Measurements from ENCODE around the gene CDKN1C. TPM values are rescaled to one million over a fixed set of nuclear protein-coding genes. Genes with fewer than 3 reads are reported as not detected.
A peak's percentile ranks its signal among the peaks of the same experiment; 100 is the strongest.
"Not testable (repeated sequence)": the region's sequence is repeated elsewhere in the genome, so short reads cannot be mapped to it uniquely, and the experiment has no call there.

The CDKN1C gene
- total RNA-seq, 2 donors from 2014 or later = 10.9 to 18.2 TPM

DNA sequence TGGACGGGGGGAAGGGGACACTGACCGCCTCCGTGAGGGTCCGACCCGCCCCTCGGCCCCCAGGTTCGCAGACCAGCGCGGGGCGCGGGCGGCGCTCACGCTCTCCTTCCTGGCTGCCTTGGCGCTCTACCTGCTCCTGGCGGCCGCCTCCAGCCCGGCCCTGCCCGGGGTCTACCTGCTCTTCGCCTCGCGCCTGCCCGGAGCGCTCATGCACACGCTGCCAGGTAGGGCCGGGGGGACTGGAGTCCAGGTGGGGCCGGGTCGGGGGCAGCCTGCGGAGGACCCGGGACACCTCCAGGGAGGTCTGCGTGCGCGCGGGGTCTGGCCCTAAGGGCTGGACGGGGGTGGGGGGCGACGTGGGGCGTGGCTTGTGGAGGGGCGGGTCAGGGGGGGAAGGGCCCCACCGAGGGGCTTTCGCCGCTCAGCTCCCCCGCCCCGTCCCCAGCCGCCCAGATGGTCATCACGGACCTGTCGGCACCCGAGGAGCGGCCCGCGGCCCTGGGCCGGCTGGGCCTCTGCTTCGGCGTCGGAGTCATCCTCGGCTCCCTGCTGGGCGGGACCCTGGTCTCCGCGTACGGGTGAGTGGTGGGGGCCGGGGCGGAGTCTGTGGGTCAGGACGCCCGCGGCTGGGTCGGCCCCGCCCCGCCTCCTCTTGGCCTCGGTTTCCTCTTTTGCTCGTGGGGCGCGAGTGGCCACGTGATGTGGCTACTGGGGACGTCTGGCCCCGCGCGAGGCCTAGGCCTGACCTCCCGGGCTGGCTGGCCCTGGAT is 23.7 kb upstream of the CDKN1C start:
- no peaks in the 10 kb centered on the region for H3K36me3 ChIP-seq
- intact Hi-C loops (cut with DNase I) = no loop called here
- no peak overlapping the region for H3K9ac ChIP-seq (ENCODE audit: low read depth in 2 of 2, low read length in 2 of 2)
- no peaks in the 10 kb centered on the region for H3K27me3 ChIP-seq
- DNase-seq = no peak
- TF ChIP-seq, protein P1, sequence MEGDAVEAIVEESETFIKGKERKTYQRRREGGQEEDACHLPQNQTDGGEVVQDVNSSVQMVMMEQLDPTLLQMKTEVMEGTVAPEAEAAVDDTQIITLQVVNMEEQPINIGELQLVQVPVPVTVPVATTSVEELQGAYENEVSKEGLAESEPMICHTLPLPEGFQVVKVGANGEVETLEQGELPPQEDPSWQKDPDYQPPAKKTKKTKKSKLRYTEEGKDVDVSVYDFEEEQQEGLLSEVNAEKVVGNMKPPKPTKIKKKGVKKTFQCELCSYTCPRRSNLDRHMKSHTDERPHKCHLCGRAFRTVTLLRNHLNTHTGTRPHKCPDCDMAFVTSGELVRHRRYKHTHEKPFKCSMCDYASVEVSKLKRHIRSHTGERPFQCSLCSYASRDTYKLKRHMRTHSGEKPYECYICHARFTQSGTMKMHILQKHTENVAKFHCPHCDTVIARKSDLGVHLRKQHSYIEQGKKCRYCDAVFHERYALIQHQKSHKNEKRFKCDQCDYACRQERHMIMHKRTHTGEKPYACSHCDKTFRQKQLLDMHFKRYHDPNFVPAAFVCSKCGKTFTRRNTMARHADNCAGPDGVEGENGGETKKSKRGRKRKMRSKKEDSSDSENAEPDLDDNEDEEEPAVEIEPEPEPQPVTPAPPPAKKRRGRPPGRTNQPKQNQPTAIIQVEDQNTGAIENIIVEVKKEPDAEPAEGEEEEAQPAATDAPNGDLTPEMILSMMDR (IDR thresholded peaks at IDR 0.05) = no peak
- no peak overlapping the region for H3K27ac ChIP-seq
- H3K9me3 ChIP-seq = no peaks in the 10 kb centered on the region
- H3K4me3 ChIP-seq = no peak overlapping the region
- peaks cover 31% of the 10 kb centered on the region for H3K4me1 ChIP-seq

DNA sequence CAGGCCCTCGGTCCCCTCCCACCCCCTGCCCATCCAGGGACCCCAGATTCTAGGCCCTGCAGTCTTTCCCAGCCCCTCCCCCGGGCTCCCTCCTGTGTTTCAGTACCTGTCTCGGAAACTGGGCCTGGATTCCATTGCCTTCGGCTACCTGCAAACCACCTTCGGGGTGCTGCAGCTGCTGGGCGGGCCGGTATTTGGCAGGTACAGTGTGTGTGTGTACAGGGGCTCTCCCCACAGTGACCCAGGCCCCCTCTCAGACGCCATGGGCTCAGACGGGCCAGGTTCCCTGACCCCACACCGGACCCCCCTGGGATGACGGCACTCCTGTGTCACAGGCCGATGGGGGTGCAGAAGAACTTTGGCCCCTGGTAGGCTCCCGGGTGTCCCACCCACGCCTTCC is 22.6 kb upstream of the CDKN1C start:
- no peak overlapping the region for H3K9ac ChIP-seq (ENCODE audit: low read depth in 2 of 2, low read length in 2 of 2)
- peaks cover 23% of the 10 kb centered on the region for H3K4me1 ChIP-seq
- no peaks in the 10 kb centered on the region for H3K36me3 ChIP-seq
- no peaks in the 10 kb centered on the region for H3K9me3 ChIP-seq
- H3K4me3 ChIP-seq = no peak overlapping the region
- H3K27ac ChIP-seq = no peak overlapping the region
- intact Hi-C loops (cut with DNase I) = no loop called here
- no peaks in the 10 kb centered on the region for H3K27me3 ChIP-seq
- no peak for DNase-seq
- TF ChIP-seq, protein P1 (IDR thresholded peaks at IDR 0.05) = no peak

DNA sequence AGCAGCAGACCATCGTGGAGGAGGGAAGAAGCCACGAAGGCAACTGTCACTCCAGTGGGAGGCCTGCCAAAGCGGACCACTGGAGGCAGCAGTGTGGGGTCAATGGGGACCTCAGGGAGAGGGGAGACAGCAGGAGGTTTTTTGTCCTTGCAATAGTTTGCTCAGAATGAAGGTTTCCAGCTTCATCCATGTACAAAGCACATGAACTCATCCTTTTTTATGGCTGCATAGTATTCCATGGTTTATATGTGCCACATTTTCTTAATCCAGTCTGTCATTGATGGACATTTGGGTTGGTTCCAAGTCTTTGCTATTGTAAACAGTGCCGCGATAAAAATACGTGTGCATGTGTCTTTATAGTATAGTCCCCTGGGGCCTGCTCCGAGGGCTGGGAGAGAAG is 19.7 kb upstream of the CDKN1C start:
- H3K36me3 ChIP-seq; H3K9me3 ChIP-seq; intact Hi-C loops (cut with DNase I); H3K27me3 ChIP-seq; DNase-seq: not testable (repeated sequence)
- H3K9ac ChIP-seq (ENCODE audit: low read depth in 2 of 2, low read length in 2 of 2) = peak overlapping the region in 1 of 2 donors; percentile 98
- peak overlapping the region; percentile 94 for H3K27ac ChIP-seq
- H3K4me1 ChIP-seq = peaks cover 13% of the 10 kb centered on the region
- H3K4me3 ChIP-seq = peak overlapping the region; percentile 17

DNA sequence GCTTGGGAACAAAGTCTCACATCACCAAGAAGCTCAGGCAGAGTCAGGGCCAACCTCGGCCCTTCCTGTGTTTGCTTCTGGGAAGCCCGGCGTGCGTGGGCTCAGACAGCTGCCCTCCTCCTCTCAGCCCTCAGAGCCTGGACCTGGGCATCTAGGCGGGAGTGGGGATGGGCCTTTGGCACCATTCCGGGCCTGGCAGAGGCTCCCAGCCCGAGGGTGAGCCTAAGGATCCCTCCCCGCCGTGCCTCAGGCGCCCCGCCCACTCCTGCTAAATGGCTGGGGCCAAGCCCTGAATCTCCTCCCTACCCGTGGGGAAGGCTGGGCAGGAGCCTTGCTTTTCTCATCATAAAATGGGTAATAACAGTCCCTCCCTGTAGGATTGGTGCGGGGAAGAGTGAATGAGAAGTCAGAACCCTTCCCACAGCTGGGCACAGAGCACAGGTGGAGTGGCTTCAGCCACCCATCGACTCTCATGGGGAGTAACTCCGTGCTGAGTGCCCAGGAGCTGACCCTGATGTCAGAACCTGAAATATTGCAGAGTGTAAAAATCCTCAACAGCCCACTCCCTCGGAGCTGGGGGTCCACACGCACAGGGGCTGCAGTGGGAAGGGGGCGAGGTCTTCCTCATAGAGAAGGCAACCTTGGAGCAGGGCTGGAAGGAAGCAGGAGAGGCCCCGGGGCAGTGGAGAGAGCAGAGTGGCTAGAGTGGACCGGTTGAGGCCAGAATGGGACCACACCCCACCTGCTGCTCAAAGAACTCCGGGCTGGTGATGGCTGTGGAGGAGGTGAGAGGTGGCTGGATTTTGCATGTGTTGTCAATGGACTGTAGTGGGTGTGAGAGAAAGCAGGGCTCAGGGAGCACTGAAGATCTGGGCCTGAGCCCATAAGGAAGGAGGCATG is 18.8 kb upstream of the CDKN1C start:
- Histone ChIP-seq H3K36me3 (no peaks in the 10 kb centered on the region), H3K27ac (peak overlapping the region; percentile 94), H3K27me3 (no peaks in the 10 kb centered on the region), H3K4me1 (peaks cover 13% of the 10 kb centered on the region), H3K9me3 (no peaks in the 10 kb centered on the region), H3K9ac (ENCODE audit: low read depth in 2 of 2, low read length in 2 of 2) (peak overlapping the region; percentile 52 to 98), H3K4me3 (peak overlapping the region; percentile 78)
- TF ChIP-seq, protein P1 (IDR thresholded peaks at IDR 0.05) = no peak
- intact Hi-C loops (cut with DNase I) = no loop called here
- DNase-seq = peak; percentile 96

DNA sequence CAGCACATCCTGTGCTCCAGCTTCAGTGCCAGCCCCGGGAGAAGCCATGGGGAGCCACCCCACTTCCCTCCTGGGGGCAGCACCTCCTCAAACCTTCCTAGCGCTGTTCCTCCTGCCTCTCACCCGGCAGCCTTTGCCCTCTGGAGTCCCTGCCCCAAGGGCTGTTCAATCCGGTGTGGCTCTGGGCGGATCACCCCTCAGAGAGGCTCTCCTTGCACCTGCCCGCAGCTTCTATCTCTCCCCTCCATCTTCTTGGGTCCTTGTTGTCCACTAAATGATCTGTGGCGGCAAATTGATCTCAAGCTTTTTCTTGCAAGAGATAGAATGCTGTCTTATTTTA is 18.1 kb upstream of the CDKN1C start:
- Histone ChIP-seq H3K27me3 (no peaks in the 10 kb centered on the region), H3K9ac (ENCODE audit: low read depth in 2 of 2, low read length in 2 of 2) (peak overlapping the region; percentile 94 to 98), H3K36me3 (no peaks in the 10 kb centered on the region), H3K4me1 (peaks cover 13% of the 10 kb centered on the region), H3K27ac (peak overlapping the region; percentile 94), H3K4me3 (peak overlapping the region; percentile 78), H3K9me3 (no peaks in the 10 kb centered on the region)
- peak; percentile 88 for DNase-seq
- TF ChIP-seq, protein P1 (IDR thresholded peaks at IDR 0.05) = no peak
- intact Hi-C loops (cut with DNase I) = no loop called here
